ENCODE measurements around the gene MIER2.

The MIER2 gene

DNA sequence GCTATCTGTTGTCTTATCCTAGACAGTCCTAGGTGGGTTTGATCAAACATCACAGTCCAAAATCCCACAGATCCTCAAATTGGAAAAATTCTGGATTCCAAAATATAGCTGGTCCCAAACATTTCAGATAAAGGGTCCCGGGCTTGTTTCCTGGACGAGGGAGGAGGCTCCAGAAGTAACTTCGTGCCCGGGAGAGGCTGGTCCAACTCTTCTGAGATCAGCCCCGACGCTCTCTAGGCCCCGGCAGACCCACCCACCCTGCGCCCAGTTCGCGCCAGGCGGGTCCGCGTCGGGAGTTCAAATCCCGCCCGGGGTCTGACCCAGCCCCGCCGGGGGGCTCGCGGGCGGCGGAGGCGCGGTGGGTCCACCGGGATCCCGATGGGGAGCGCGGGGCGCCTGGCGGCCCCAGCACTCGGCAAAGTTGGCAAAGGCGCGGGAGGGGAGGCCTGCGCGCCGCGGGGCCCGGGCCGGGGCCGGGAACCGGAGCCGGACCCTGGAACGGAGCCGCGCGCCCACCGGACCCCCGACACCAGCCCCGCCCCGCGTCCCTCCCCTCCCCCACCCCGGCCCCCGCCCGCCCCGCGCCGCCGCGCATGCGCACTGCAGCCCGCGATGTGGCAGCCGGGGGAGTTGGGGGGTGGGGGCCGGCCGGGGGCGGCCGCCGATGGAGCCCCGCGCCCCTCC is 513 bp downstream of the MIER2 start:
- Histone ChIP-seq H3K27me3 (replicated peaks in 2 of 5; ENCODE audit: control insufficient read depth in 4 of 5, insufficient read depth in 5 of 5, low read length in 4 of 5) (peaks cover 0 to 22% (median 10%) of the 10 kb centered on the region in 5 experiments), H3K4me3 (ENCODE audit: control insufficient read depth in 1 of 7, extremely low read depth in 1 of 7, insufficient read depth in 4 of 7, low read depth in 2 of 7, low read length in 6 of 7) (peak overlapping the region; percentile 56 to 81 (median 70)), H3K27ac (ENCODE audit: insufficient read depth in 1 of 2, low read depth in 1 of 2, low read length in 2 of 2, poor library complexity in 1 of 2, severe bottlenecking in 2 of 2) (peak overlapping the region in 1 of 2 experiments; percentile 64), H3K36me3 (ENCODE audit: control insufficient read depth in 4 of 4, insufficient read depth in 4 of 4, low read length in 3 of 4) (peaks cover 3 to 25% (median 8%) of the 10 kb centered on the region in 4 experiments), H3K9me3 (ENCODE audit: control extremely low read depth in 1 of 5, control insufficient read depth in 4 of 5, insufficient read depth in 2 of 5, low read depth in 1 of 5, low read length in 4 of 5) (peaks cover 0 to 5% (median 2%) of the 10 kb centered on the region in 5 experiments), H3K4me1 (ENCODE audit: control extremely low read depth in 1 of 4, control insufficient read depth in 4 of 4, insufficient read depth in 4 of 4, low read length in 3 of 4) (peaks cover 7 to 33% (median 27%) of the 10 kb centered on the region in 4 experiments)
- 1% methylated on average over 22 of the region's 70 CpGs for WGBS (ENCODE audit: insufficient coverage)
- POLR2A ChIA-PET, result no interaction called here
- no peak for DNase-seq
- CTCF ChIA-PET, result interaction anchor here (0.6 kb wide), 1 partner anchor 83 kb away, joined by 4 read pairs; no protein-coding TSS in a partner anchor

DNA sequence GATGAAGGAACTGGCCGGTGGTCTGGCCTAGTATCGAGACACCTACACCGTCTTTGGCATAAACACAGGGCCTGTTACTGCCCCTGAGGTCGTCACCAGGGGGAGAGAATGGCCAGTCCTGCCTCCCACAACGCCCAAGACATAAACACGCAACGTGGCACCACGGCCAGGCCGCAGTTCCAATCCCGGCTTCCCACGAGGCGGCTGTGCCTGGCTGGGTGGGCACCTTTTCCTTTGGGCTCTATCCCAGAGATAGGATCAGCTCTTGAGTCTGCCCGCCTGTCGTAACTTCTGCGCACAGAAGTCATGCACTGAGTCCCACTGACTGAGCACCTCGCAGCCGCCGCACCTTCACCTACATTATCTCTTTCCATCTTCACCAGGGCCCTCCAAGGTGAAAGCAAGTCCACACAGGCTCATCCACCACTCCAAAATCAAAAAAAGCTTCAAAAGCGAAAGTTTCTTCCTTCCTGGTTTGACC is 1.1 kb downstream of the MIER2 start:
- Histone ChIP-seq H3K4me1 (ENCODE audit: control extremely low read depth in 1 of 4, control insufficient read depth in 4 of 4, insufficient read depth in 4 of 4, low read length in 3 of 4) (peaks cover 7 to 33% (median 28%) of the 10 kb centered on the region in 4 experiments), H3K4me3 (ENCODE audit: control insufficient read depth in 1 of 7, extremely low read depth in 1 of 7, insufficient read depth in 4 of 7, low read depth in 2 of 7, low read length in 6 of 7) (peak overlapping the region in 6 of 7 experiments; percentile 56 to 81 (median 72)), H3K36me3 (ENCODE audit: control insufficient read depth in 4 of 4, insufficient read depth in 4 of 4, low read length in 3 of 4) (peaks cover 4 to 25% (median 8%) of the 10 kb centered on the region in 4 experiments), H3K27me3 (replicated peaks in 2 of 5; ENCODE audit: control insufficient read depth in 4 of 5, insufficient read depth in 5 of 5, low read length in 4 of 5) (peaks cover 0 to 20% (median 10%) of the 10 kb centered on the region in 5 experiments), H3K9me3 (ENCODE audit: control extremely low read depth in 1 of 5, control insufficient read depth in 4 of 5, insufficient read depth in 2 of 5, low read depth in 1 of 5, low read length in 4 of 5) (peaks cover 0 to 5% (median 2%) of the 10 kb centered on the region in 5 experiments), H3K27ac (ENCODE audit: insufficient read depth in 1 of 2, low read depth in 1 of 2, low read length in 2 of 2, poor library complexity in 1 of 2, severe bottlenecking in 2 of 2) (peak overlapping the region in 1 of 2 experiments; percentile 64)
- DNase-seq, result no peak
- CTCF ChIA-PET, result interaction anchor here (0.6 kb wide), 1 partner anchor 82 kb away, joined by 4 read pairs; no protein-coding TSS in a partner anchor
- POLR2A ChIA-PET, result no interaction called here
- 90% methylated on average over 16 of the region's 19 CpGs for WGBS (ENCODE audit: insufficient coverage)

DNA sequence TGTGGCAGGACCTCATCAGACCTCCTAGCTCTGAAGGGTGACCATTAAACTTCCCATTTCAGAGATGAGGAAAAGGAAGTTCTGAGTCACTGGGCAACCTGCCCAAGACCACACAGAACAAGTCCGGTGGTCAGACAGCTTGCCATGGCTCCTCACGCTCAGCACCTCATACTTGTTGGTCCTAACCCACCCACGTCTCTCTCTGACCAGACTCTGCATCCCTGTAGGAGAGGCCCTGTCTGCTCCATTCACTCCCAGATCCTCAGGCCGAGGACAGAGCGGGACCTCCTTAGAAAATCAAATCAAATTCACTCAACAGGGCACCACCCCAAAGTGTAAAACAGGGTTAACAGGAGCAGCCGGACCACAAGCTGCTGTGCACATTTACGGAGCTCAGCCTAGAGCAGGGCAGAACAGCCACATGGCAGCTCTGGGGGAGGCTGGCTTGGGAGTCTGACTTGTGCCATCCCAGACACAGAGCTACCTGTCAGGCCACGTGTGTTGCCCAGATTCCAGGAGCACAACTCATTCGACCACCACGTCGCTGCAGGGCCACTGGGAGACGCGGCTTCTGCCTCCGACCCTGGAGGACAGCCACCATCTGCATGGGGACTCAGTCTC is 1.7 kb downstream of the MIER2 start:
- H3K4me1 ChIP-seq (ENCODE audit: control extremely low read depth in 1 of 4, control insufficient read depth in 4 of 4, insufficient read depth in 4 of 4, low read length in 3 of 4), result peaks cover 7 to 36% (median 29%) of the 10 kb centered on the region in 4 experiments
- ChIA-PET POLR2A (interaction anchor here (0.7 kb wide), 1 partner anchor 33 kb away, joined by 3 read pairs; a partner anchor contains a TSS), CTCF (no interaction called here)
- DNase-seq, result peak in 2 of 3 donors; percentile 39 to 40
- peak overlapping the region in 1 of 2 experiments; percentile 64 for H3K27ac ChIP-seq (ENCODE audit: insufficient read depth in 1 of 2, low read depth in 1 of 2, low read length in 2 of 2, poor library complexity in 1 of 2, severe bottlenecking in 2 of 2)
- peaks cover 0 to 5% (median 2%) of the 10 kb centered on the region in 5 experiments for H3K9me3 ChIP-seq (ENCODE audit: control extremely low read depth in 1 of 5, control insufficient read depth in 4 of 5, insufficient read depth in 2 of 5, low read depth in 1 of 5, low read length in 4 of 5)
- H3K36me3 ChIP-seq (ENCODE audit: control insufficient read depth in 4 of 4, insufficient read depth in 4 of 4, low read length in 3 of 4), result peaks cover 4 to 25% (median 8%) of the 10 kb centered on the region in 4 experiments
- peaks cover 0 to 15% (median 10%) of the 10 kb centered on the region in 5 experiments for H3K27me3 ChIP-seq (replicated peaks in 2 of 5; ENCODE audit: control insufficient read depth in 4 of 5, insufficient read depth in 5 of 5, low read length in 4 of 5)
- H3K4me3 ChIP-seq (ENCODE audit: control insufficient read depth in 1 of 7, extremely low read depth in 1 of 7, insufficient read depth in 4 of 7, low read depth in 2 of 7, low read length in 6 of 7), result peak overlapping the region in 6 of 7 experiments; percentile 4 to 81 (median 72)
- 86% methylated on average over 11 of the region's 14 CpGs for WGBS (ENCODE audit: insufficient coverage)

GRCh38 chr19:342128-342455 is 2.5 kb downstream of the MIER2 start:
- CTCF ChIA-PET, result no interaction called here
- Histone ChIP-seq H3K27ac (ENCODE audit: insufficient read depth in 1 of 2, low read depth in 1 of 2, low read length in 2 of 2, poor library complexity in 1 of 2, severe bottlenecking in 2 of 2) (no peak overlapping the region), H3K4me3 (ENCODE audit: control insufficient read depth in 1 of 7, extremely low read depth in 1 of 7, insufficient read depth in 4 of 7, low read depth in 2 of 7, low read length in 6 of 7) (peak overlapping the region in 1 of 7 experiments; percentile 81), H3K36me3 (ENCODE audit: control insufficient read depth in 4 of 4, insufficient read depth in 4 of 4, low read length in 3 of 4) (peaks cover 4 to 25% (median 8%) of the 10 kb centered on the region in 4 experiments), H3K4me1 (ENCODE audit: control extremely low read depth in 1 of 4, control insufficient read depth in 4 of 4, insufficient read depth in 4 of 4, low read length in 3 of 4) (peaks cover 7 to 36% (median 29%) of the 10 kb centered on the region in 4 experiments), H3K27me3 (replicated peaks in 2 of 5; ENCODE audit: control insufficient read depth in 4 of 5, insufficient read depth in 5 of 5, low read length in 4 of 5) (peaks cover 0 to 14% (median 10%) of the 10 kb centered on the region in 5 experiments), H3K9me3 (ENCODE audit: control extremely low read depth in 1 of 5, control insufficient read depth in 4 of 5, insufficient read depth in 2 of 5, low read depth in 1 of 5, low read length in 4 of 5) (peaks cover 0 to 5% (median 2%) of the 10 kb centered on the region in 5 experiments)
- no peak for DNase-seq
- 97% methylated on average over 10 of the region's 10 CpGs for WGBS (ENCODE audit: insufficient coverage)
- POLR2A ChIA-PET, result no interaction called here

GRCh38 chr19:341386-342127 is 3.0 kb downstream of the MIER2 start:
- POLR2A ChIA-PET, result no interaction called here
- WGBS (ENCODE audit: insufficient coverage), result 89% methylated on average over 12 of the region's 12 CpGs
- Histone ChIP-seq H3K9me3 (ENCODE audit: control extremely low read depth in 1 of 5, control insufficient read depth in 4 of 5, insufficient read depth in 2 of 5, low read depth in 1 of 5, low read length in 4 of 5) (peaks cover 0 to 5% (median 2%) of the 10 kb centered on the region in 5 experiments), H3K27ac (ENCODE audit: insufficient read depth in 1 of 2, low read depth in 1 of 2, low read length in 2 of 2, poor library complexity in 1 of 2, severe bottlenecking in 2 of 2) (no peak overlapping the region), H3K27me3 (replicated peaks in 2 of 5; ENCODE audit: control insufficient read depth in 4 of 5, insufficient read depth in 5 of 5, low read length in 4 of 5) (peaks cover 0 to 10% (median 8%) of the 10 kb centered on the region in 5 experiments), H3K4me1 (ENCODE audit: control extremely low read depth in 1 of 4, control insufficient read depth in 4 of 4, insufficient read depth in 4 of 4, low read length in 3 of 4) (peaks cover 7 to 36% (median 29%) of the 10 kb centered on the region in 4 experiments), H3K36me3 (ENCODE audit: control insufficient read depth in 4 of 4, insufficient read depth in 4 of 4, low read length in 3 of 4) (peaks cover 4 to 25% (median 8%) of the 10 kb centered on the region in 4 experiments), H3K4me3 (ENCODE audit: control insufficient read depth in 1 of 7, extremely low read depth in 1 of 7, insufficient read depth in 4 of 7, low read depth in 2 of 7, low read length in 6 of 7) (no peak overlapping the region)
- CTCF ChIA-PET, result no interaction called here
- DNase-seq, result no peak

DNA sequence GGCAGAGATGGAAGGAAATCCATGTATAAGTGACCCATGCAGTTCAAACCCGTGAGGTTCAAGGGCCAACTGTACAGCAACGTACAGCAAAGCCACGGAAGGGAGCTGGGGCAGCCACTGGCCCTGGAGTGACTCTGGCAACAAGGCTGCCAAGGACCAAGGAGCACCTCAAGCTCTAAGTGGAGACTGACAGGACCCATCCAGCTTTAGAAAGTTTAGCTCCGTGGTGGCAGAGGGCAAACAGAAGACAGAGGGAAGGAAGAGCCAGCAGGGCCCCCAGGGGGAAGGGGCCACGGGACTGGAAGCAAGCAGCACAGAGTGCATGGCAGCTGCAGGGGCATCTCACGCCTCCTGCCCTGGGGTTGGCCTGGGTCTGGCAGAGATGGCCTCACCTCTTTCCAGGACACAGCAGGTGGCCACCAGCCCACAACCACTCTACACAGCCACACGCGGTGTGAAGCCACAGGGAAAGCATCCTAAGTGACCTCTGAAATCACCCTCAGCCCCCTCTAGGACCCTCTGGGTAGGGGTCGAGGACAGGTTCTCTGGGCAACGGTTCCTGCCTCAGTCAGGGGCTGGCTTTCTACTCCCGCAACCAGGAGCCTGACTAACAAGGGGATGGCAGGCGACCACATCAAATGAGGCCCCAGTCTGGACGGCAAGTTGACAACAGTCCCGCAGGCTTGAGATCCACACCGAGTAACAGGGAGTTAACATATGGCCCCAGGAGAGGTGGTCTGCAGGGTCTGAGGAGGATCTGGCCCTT is 3.8 kb downstream of the MIER2 start:
- ChIA-PET POLR2A (no interaction called here), CTCF (no interaction called here)
- no peak overlapping the region for H3K27ac ChIP-seq (ENCODE audit: insufficient read depth in 1 of 2, low read depth in 1 of 2, low read length in 2 of 2, poor library complexity in 1 of 2, severe bottlenecking in 2 of 2)
- peaks cover 0 to 5% (median 2%) of the 10 kb centered on the region in 5 experiments for H3K9me3 ChIP-seq (ENCODE audit: control extremely low read depth in 1 of 5, control insufficient read depth in 4 of 5, insufficient read depth in 2 of 5, low read depth in 1 of 5, low read length in 4 of 5)
- WGBS (ENCODE audit: insufficient coverage), result 90% methylated on average over 13 of the region's 15 CpGs
- H3K36me3 ChIP-seq (ENCODE audit: control insufficient read depth in 4 of 4, insufficient read depth in 4 of 4, low read length in 3 of 4), result peaks cover 4 to 28% (median 8%) of the 10 kb centered on the region in 4 experiments
- no peak for DNase-seq
- no peak overlapping the region for H3K4me3 ChIP-seq (ENCODE audit: control insufficient read depth in 1 of 7, extremely low read depth in 1 of 7, insufficient read depth in 4 of 7, low read depth in 2 of 7, low read length in 6 of 7)
- H3K4me1 ChIP-seq (ENCODE audit: control extremely low read depth in 1 of 4, control insufficient read depth in 4 of 4, insufficient read depth in 4 of 4, low read length in 3 of 4), result peaks cover 7 to 36% (median 29%) of the 10 kb centered on the region in 4 experiments
- peaks cover 0 to 7% (median 6%) of the 10 kb centered on the region in 5 experiments for H3K27me3 ChIP-seq (replicated peaks in 2 of 5; ENCODE audit: control insufficient read depth in 4 of 5, insufficient read depth in 5 of 5, low read length in 4 of 5)

Measured in common myeloid progenitor, CD34-positive (primary cell).